GM12864 (cell line): ENCODE data around the gene GMPPA.
A peak's percentile ranks its signal among the peaks of the same experiment; 100 is the strongest.

Experiments
- DNase-seq: peaks from one replicate; pipeline ENCODE4 v3.0.0-alpha.2; 2011; ENCODE audit warnings: low read depth
- H3K4me3 ChIP-seq: 2 replicates; pipeline ENCODE4 v1.5.1; 2011; ENCODE audit warnings: mild to moderate bottlenecking, low read depth, low read length, control low read depth
- TF ChIP-seq, protein P1 (sequence below): IDR thresholded peaks from 2 replicates; pipeline ENCODE4 v1.5.1; 2011; ENCODE audit warnings: low read depth, mild to moderate bottlenecking, moderate library complexity, low read length, control low read depth, inconsistent platforms; ENCODE audit errors: missing control alignments

GMPPA gene

GRCh38 chr2:219507581-219508443 is 9.1 kb downstream of the GMPPA start:
- TF ChIP-seq, protein P1, sequence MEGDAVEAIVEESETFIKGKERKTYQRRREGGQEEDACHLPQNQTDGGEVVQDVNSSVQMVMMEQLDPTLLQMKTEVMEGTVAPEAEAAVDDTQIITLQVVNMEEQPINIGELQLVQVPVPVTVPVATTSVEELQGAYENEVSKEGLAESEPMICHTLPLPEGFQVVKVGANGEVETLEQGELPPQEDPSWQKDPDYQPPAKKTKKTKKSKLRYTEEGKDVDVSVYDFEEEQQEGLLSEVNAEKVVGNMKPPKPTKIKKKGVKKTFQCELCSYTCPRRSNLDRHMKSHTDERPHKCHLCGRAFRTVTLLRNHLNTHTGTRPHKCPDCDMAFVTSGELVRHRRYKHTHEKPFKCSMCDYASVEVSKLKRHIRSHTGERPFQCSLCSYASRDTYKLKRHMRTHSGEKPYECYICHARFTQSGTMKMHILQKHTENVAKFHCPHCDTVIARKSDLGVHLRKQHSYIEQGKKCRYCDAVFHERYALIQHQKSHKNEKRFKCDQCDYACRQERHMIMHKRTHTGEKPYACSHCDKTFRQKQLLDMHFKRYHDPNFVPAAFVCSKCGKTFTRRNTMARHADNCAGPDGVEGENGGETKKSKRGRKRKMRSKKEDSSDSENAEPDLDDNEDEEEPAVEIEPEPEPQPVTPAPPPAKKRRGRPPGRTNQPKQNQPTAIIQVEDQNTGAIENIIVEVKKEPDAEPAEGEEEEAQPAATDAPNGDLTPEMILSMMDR = no peak
- no peak overlapping the region for H3K4me3 ChIP-seq
- no peak for DNase-seq

- DNase-seq = no peak
- TF ChIP-seq, protein P1 = no peak
Measured at GRCh38 chr2:219508444-219508734, 9.7 kb downstream of the GMPPA start.

DNA sequence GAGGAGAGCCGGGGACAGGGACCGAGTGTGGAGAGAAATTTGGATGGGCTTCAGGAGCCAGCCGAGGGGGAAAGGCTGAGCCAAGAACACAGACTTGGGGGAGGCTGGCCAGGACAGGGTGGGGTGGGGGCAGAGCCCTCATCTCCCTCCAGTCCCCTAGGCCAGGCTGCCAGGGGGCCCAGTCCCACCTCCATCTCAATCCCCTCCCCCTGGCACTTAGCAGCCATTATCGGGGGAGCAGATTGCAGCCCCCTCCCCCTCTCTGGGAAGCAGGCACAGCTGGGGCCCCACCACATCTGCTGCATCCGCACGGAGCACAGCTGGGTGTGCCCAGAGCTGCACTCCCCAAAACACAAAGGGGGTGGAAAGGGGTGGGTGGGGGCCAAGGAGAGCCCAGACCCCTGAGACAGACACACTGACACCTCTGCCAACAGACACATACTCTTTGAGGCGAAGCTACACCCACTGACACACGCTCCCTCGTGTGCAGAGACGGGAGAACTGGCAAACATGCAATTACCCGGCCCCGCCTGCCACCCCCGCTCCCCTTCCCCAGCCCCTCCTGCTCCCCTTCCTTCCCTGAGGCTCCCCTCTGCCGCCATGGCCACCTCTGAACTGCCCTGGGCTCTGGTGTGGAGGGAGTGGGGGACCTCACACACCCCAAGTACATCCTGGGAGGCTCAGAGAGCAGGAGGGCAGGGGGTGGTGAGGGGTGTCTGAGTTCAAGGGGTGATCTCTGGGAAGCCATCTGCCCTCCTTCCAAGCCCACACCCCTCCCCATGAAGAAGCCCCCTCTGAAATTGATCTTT is 10.5 kb downstream of the GMPPA start:
- TF ChIP-seq, protein P1 = no peak
- DNase-seq = no peak
- no peak overlapping the region for H3K4me3 ChIP-seq

More at GRCh38 chr2:219508444-219508734, 9.7 kb downstream of the GMPPA start:
- no peak overlapping the region for H3K4me3 ChIP-seq

GRCh38 chr2:219509780-219510511 is 11.3 kb downstream of the GMPPA start:
- no peak for DNase-seq
- H3K4me3 ChIP-seq = no peak overlapping the region
- TF ChIP-seq, protein P1 = peak; percentile 79

DNA sequence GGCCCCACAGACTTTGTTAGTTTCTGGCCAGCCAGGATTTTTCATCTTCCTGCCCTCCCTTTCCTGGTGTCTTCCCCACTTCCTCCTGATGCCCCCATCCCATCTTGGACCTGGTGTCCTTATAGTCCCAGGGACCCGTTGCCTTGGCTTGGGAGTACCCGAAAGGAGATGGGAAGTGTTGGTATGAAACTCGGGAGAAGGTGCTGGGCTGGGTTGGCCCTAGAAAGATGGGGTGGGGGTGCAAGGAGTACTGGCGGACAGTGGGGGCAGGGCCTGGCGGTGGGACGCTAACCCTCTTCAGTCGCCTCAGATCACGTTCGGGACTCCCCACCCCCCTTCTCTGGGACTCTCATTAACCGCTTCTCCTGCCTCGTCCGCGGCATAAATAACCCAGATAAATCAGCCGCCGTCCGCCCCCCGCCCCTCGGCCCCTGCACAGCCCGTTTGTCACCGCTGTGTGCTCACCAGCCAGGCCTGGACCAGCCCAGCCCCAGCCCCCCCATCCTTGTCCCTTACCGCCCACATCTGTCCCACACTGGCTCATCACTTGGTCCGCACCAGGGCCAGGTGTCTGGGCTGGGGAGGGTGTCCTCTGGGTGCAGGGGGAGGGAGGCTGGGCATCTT is 11.9 kb downstream of the GMPPA start:
- TF ChIP-seq, protein P1 = no peak
- H3K4me3 ChIP-seq = no peak overlapping the region
- no peak for DNase-seq

DNA sequence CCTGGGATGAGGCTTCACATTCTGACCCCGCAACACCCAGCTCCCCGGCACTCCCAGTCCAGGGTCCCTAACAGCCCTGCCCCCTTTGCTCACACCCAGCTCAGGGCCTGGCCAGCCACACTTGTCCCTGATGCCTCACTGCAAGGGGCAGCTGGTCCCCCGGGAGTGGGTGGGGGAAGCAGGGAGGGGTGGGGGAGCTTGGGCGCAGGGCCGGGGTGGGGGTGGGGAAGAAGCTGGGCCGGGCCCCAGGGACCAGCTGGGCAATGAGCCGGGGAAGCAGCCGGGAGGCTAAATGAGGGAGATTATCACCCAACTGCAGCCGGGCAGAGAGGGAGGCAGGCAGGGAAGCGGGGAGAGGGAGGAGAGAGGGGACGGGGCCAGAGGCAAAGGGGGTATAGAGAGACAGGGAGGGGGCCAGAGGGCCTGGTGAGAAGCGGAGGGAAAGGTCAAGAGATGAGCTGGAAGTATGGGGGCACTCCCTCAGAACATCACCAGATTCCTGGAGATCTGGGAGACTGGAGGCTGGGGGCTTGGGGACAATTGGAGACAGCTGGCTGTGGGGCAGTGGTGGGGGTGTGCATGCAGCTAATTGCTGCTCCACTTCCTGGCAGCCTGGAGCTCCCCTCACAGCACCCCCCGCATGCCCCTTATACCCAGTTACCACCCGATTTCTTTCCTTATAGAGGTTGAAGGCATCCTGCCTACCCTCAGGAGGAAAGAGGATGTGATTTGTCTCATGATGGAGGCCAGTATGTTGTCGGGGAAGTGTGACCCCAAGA is 13.0 kb downstream of the GMPPA start:
- no peak overlapping the region for H3K4me3 ChIP-seq
- no peak for DNase-seq
- TF ChIP-seq, protein P1 = no peak
